PC-9 (cell line): ENCODE measurements around the gene ZNF574. TPM values are rescaled to one million over a fixed set of nuclear protein-coding genes. Genes with fewer than 3 reads are reported as not detected.

Source experiments
- BruUV-seq: library from RNA; stranded (reverse); fragments of 400-500 nt; replicated peaks from 2 replicates; lab custom pipeline; 2021; lab: Mats Ljungman, UMichigan
- CTCF ChIA-PET: fragments of 300-600 bp; sonication (Branson Sonifier 250); formaldehyde crosslinking; loops from one replicate; lab custom pipeline; 2022; ENCODE audit warnings: antibody characterized with exemption; lab: Charles Lee
- POLR2A ChIA-PET: fragments of 300-600 bp; sonication (Branson Sonifier 250); formaldehyde crosslinking; loops from one replicate; lab custom pipeline; 2022; ENCODE audit warnings: antibody characterized with exemption; ENCODE audit not compliant: unreplicated experiment; lab: Charles Lee
- DNase-seq, 2 experiments: peaks; one replicate each; pipeline versions ENCODE4 v3.0.0 to v3.0.0-alpha.2; 2015 to 2022; ENCODE audit warnings: mixed read lengths in 1 of 2
- H2AFZ ChIP-seq: fragments of 200-600 bp; sonication (generic); 2 replicates; pipeline ENCODE4 v1.8.1; 2017; ENCODE audit warnings: antibody characterized with exemption
- H3F3A ChIP-seq: fragments of 200-600 bp; sonication (generic); 2 replicates; pipeline ENCODE4 v1.8.1; 2017; ENCODE audit warnings: antibody characterized with exemption, mild to moderate bottlenecking, low read depth; ENCODE audit not compliant: insufficient read depth
- H3K27ac ChIP-seq: fragments of 200-600 bp; sonication (generic); 2 replicates; pipeline ENCODE4 v1.6.1; 2016; ENCODE audit warnings: mixed run types
- H3K27me3 ChIP-seq: fragments of 200-600 bp; sonication (generic); 2 replicates; pipeline ENCODE4 v1.6.1; 2016; ENCODE audit warnings: low read depth, mixed run types; ENCODE audit not compliant: insufficient read depth
- H3K36me3 ChIP-seq: fragments of 200-600 bp; sonication (generic); 2 replicates; pipeline ENCODE4 v1.6.1; 2016; ENCODE audit warnings: low read depth, mixed run types
- H3K4me1 ChIP-seq: fragments of 200-600 bp; sonication (generic); replicated peaks from 2 replicates; pipeline ENCODE4 v1.6.1; 2016; ENCODE audit warnings: mixed run types; ENCODE audit not compliant: insufficient read depth
- H3K4me2 ChIP-seq: fragments of 200-600 bp; sonication (generic); 2 replicates; pipeline ENCODE4 v1.6.1; 2017; ENCODE audit warnings: mixed run types
- H3K4me3 ChIP-seq: fragments of 200-600 bp; sonication (generic); 2 replicates; pipeline ENCODE4 v1.6.1; 2016; ENCODE audit warnings: mixed run types
- H3K79me2 ChIP-seq: fragments of 200-600 bp; sonication (generic); 2 replicates; pipeline ENCODE4 v1.6.1; 2017; ENCODE audit warnings: low read depth, mixed run types
- H3K9me2 ChIP-seq: fragments of 200-600 bp; sonication (generic); 2 replicates; pipeline ENCODE4 v1.8.1; 2017; ENCODE audit warnings: mild to moderate bottlenecking; ENCODE audit not compliant: insufficient read depth
- H3K9me3 ChIP-seq: fragments of 200-600 bp; sonication (generic); 2 replicates; pipeline ENCODE4 v1.8.1; 2016; ENCODE audit warnings: low read depth; ENCODE audit not compliant: insufficient read depth
- H4K20me1 ChIP-seq: fragments of 200-600 bp; sonication (generic); 2 replicates; pipeline ENCODE4 v1.8.1; 2017; ENCODE audit not compliant: insufficient read depth
- EZH2 ChIP-seq: fragments of 200-600 bp; sonication (generic); IDR thresholded peaks from 2 replicates; pipeline ENCODE4 v1.8.0; 2017; ENCODE audit warnings: antibody characterized with exemption, low read depth
- intact Hi-C: fragments of 100-400 bp; cut with micrococcal nuclease; formaldehyde crosslinking; loops from one replicate; pipeline ENCODE4 v1.10.0; 2022; ENCODE audit not compliant: unreplicated experiment
- total RNA-seq: library from RNA; stranded (reverse); gene quantifications from 2 replicates; pipeline ENCODE4 v1.2.3, GENCODE V29; 2021
- TF ChIP-seq, protein P1 (sequence below): fragments of 200-600 bp; sonication (generic); conservative IDR thresholded peaks from 2 replicates; pipeline ENCODE4 v1.6.1; 2017; ENCODE audit warnings: mixed run types, antibody characterized with exemption, mild to moderate bottlenecking, moderate library complexity

ZNF574 gene
- total RNA-seq, 1 experiment from 2014 or later, result 19.4 TPM

DNA sequence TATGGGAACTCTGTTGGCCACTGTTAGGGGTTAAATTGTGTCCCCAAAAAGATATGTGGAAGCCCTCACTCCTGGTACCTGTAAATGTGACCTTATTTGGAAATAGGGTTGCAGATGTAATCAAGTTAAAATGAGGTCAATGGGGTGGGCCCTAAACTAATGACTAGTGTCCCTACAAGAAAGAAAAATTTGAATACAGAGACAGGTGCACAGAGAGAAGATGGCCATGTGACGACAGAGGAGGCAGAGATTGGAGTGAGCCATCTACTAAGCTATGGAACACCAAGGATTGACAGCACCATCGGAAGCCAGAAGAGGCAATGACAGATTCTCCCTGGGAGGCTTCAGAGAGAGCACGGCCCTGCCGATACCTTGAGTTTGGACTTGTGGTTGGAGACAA is 39.7 kb downstream of the ZNF574 start:
- H3K79me2 ChIP-seq, result no peaks in the 10 kb centered on the region
- CTCF ChIA-PET, result interaction anchor here (0.6 kb wide), 2 partner anchors 73 to 1442 kb away, joined by 5 to 6 read pairs; no protein-coding TSS in a partner anchor
- H3K9me2 ChIP-seq, result no peaks in the 10 kb centered on the region
- H3K9me3 ChIP-seq, result no peaks in the 10 kb centered on the region
- no peak overlapping the region for H2AFZ ChIP-seq
- POLR2A ChIA-PET, result no interaction called here
- intact Hi-C loops, result no loop called here
- peaks cover 29% of the 10 kb centered on the region for H3F3A ChIP-seq
- no peaks in the 10 kb centered on the region for H4K20me1 ChIP-seq
- BruUV-seq, result no TSS peak
- no peak for DNase-seq
- no peaks in the 10 kb centered on the region for H3K36me3 ChIP-seq
- H3K27me3 ChIP-seq, result no peaks in the 10 kb centered on the region
- H3K4me2 ChIP-seq, result no peak overlapping the region
- no peak overlapping the region for H3K27ac ChIP-seq
- H3K4me3 ChIP-seq, result no peak overlapping the region
- TF ChIP-seq, protein P1, sequence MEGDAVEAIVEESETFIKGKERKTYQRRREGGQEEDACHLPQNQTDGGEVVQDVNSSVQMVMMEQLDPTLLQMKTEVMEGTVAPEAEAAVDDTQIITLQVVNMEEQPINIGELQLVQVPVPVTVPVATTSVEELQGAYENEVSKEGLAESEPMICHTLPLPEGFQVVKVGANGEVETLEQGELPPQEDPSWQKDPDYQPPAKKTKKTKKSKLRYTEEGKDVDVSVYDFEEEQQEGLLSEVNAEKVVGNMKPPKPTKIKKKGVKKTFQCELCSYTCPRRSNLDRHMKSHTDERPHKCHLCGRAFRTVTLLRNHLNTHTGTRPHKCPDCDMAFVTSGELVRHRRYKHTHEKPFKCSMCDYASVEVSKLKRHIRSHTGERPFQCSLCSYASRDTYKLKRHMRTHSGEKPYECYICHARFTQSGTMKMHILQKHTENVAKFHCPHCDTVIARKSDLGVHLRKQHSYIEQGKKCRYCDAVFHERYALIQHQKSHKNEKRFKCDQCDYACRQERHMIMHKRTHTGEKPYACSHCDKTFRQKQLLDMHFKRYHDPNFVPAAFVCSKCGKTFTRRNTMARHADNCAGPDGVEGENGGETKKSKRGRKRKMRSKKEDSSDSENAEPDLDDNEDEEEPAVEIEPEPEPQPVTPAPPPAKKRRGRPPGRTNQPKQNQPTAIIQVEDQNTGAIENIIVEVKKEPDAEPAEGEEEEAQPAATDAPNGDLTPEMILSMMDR, result no peak
- no peak for TF ChIP-seq EZH2
- H3K4me1 ChIP-seq, result peaks cover 27% of the 10 kb centered on the region

DNA sequence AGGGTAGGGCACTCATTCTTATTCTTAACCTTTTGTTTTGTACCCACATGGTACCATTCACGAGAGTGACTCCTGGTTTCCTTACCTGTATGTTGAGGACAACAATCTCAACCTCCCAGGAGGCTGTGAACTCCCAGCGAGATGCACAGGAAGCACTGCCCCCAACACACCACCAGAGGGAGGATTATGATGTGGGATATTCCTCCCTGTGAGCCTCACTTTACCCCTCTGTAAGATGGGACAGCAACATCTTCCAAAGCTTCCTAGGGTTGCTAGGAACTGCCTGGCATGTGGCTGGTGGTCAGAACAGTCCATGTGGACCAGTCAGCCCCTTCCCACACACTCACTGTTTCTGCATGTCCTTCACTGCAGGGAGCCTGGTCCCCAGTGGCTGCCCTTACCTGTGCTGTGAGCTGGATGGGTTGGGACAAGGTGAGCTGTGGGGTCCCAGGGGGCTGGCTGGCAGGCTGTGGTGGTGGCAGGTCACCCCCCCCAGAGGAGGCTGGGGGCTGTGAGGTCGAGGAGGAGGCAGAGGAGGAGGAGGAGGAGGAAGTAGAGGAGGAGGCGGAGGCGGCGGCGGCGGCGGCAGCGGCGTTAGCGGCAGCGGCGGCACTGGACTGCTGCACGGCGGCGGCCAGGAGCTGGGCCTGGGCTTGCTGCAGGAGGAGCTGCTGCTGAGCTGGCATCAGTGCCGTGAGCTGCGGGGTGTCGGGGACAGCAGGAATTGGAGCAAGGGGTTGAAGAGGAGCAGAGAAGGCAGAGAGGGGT is 40.5 kb downstream of the ZNF574 start:
- BruUV-seq, result no TSS peak
- no peak for DNase-seq
- no peak for TF ChIP-seq EZH2
- TF ChIP-seq, protein P1, result 0 out of 2 replicates have a peak, but pooled peaks have one; percentile 16
- Histone ChIP-seq H3K4me3 (no peak overlapping the region), H3K79me2 (no peaks in the 10 kb centered on the region), H3K9me2 (no peaks in the 10 kb centered on the region), H3K4me1 (peaks cover 35% of the 10 kb centered on the region), H3K27ac (no peak overlapping the region), H4K20me1 (no peaks in the 10 kb centered on the region), H3K9me3 (no peaks in the 10 kb centered on the region), H2AFZ (no peak overlapping the region), H3K4me2 (no peak overlapping the region), H3K27me3 (no peaks in the 10 kb centered on the region), H3K36me3 (no peaks in the 10 kb centered on the region), H3F3A (peaks cover 30% of the 10 kb centered on the region)
- intact Hi-C loops, result no loop called here
- POLR2A ChIA-PET, result no interaction called here
- CTCF ChIA-PET, result interaction anchor here (0.6 kb wide), 2 partner anchors 72 to 1441 kb away, joined by 5 to 6 read pairs; no protein-coding TSS in a partner anchor

DNA sequence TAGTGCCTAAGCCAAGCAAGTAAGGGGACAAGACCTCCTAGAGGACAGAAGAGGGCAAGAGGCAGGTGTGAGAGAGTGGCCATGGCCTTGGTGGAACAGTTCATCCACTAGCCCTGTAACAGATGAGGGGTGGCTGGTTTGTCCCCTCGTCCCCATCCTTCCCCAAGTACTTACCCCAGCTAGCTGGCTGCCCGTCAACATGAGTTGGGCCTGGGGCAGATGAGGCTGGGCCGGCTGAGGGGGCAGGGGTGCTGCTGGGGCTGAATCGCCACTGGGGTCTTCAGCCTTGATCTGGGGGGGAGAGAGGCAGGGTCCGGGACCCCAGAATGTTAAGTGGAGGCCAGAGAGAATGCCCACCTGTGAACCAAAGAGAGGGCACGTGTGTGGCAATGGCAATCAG is 41.1 kb downstream of the ZNF574 start:
- Histone ChIP-seq H3K9me3 (no peaks in the 10 kb centered on the region), H3K4me2 (no peak overlapping the region), H3K27me3 (no peaks in the 10 kb centered on the region), H2AFZ (no peak overlapping the region), H4K20me1 (no peaks in the 10 kb centered on the region), H3K79me2 (no peaks in the 10 kb centered on the region), H3K4me3 (no peak overlapping the region), H3K27ac (no peak overlapping the region), H3K36me3 (no peaks in the 10 kb centered on the region), H3F3A (peaks cover 30% of the 10 kb centered on the region), H3K9me2 (no peaks in the 10 kb centered on the region), H3K4me1 (peaks cover 41% of the 10 kb centered on the region)
- TF ChIP-seq, protein P1, result no peak
- TF ChIP-seq EZH2, result no peak
- intact Hi-C loops, result no loop called here
- POLR2A ChIA-PET, result no interaction called here
- BruUV-seq, result no TSS peak
- CTCF ChIA-PET, result no interaction called here
- no peak for DNase-seq
